ENCODE measurements around the gene LAMA3. TPM values are rescaled to one million over a fixed set of nuclear protein-coding genes. Genes with fewer than 3 reads are reported as not detected.
A peak's percentile ranks its signal among the peaks of the same experiment; 100 is the strongest.

LAMA3 gene
- total and polyA plus RNA-seq, 2 of the 13 experiments (the other 11 are each of a cell fraction or from before 2014, with no cell fraction given): 0.45 to 2.2 TPM

GRCh38 chr18:23859466-23860336, 170.4 kb downstream of the LAMA3 start (continued):
- no peak for TF ChIP-seq ATRX (CRISPR knock-in tag; IDR thresholded peaks at IDR 0.05; ENCODE audit: borderline replicate concordance)
- no peak for TF ChIP-seq SMAD3 (CRISPR knock-in tag; IDR thresholded peaks at IDR 0.05)
- TF ChIP-seq RFX3 (CRISPR knock-in tag; IDR thresholded peaks at IDR 0.05): no peak
- no peak for TF ChIP-seq KDM5B (CRISPR knock-in tag; IDR thresholded peaks at IDR 0.05; ENCODE audit: borderline replicate concordance)
- TF ChIP-seq ZNF75D (CRISPR knock-in tag; IDR thresholded peaks at IDR 0.05; ENCODE audit: borderline replicate concordance): no peak
- no peak for TF ChIP-seq ZNF737 (CRISPR knock-in tag; IDR thresholded peaks at IDR 0.05; ENCODE audit: borderline replicate concordance)
- no peak for TF ChIP-seq MAF1 (CRISPR knock-in tag; IDR thresholded peaks at IDR 0.05; ENCODE audit: borderline replicate concordance)
- no peak for TF ChIP-seq PHF21A (CRISPR knock-in tag; IDR thresholded peaks at IDR 0.05)
- no peak for TF ChIP-seq ZNF234 (CRISPR knock-in tag; conservative IDR thresholded peaks at IDR 0.05)
- TF ChIP-seq ZNF776 (CRISPR knock-in tag; IDR thresholded peaks at IDR 0.05): no peak
- no peak for TF ChIP-seq RARA (CRISPR knock-in tag; IDR thresholded peaks at IDR 0.05)
- no peak for TF ChIP-seq ZBTB42 (CRISPR knock-in tag; IDR thresholded peaks at IDR 0.05)
- no peak for TF ChIP-seq IRF2 (CRISPR knock-in tag; IDR thresholded peaks at IDR 0.05)
- no peak for TF ChIP-seq NCOA1 (CRISPR knock-in tag; IDR thresholded peaks at IDR 0.05)
- no peak for TF ChIP-seq ARHGAP35 (CRISPR knock-in tag; IDR thresholded peaks at IDR 0.05; ENCODE audit: borderline replicate concordance)
- TF ChIP-seq SMARCE1 (IDR thresholded peaks at IDR 0.05; ENCODE audit: borderline replicate concordance): no peak
- TF ChIP-seq SP5 (CRISPR knock-in tag; IDR thresholded peaks at IDR 0.05; ENCODE audit: borderline replicate concordance, low read depth): no peak
- TF ChIP-seq ZHX1 (CRISPR knock-in tag; IDR thresholded peaks at IDR 0.05; ENCODE audit: low read depth): no peak
- TF ChIP-seq ZNF614 (CRISPR knock-in tag; IDR thresholded peaks at IDR 0.05; ENCODE audit: borderline replicate concordance): peak; percentile 65; the same call in 1 of the 2 replicates
- TF ChIP-seq CHCHD3 (CRISPR knock-in tag; IDR thresholded peaks at IDR 0.05): no peak
- no peak for TF ChIP-seq ZNF224 (CRISPR knock-in tag; IDR thresholded peaks at IDR 0.05)
- no peak for TF ChIP-seq BRD4 (CRISPR knock-in tag; IDR thresholded peaks at IDR 0.05)
- no peak for TF ChIP-seq GABPB1 (CRISPR knock-in tag; IDR thresholded peaks at IDR 0.05)
- no peak for TF ChIP-seq ZNF142 (CRISPR knock-in tag; IDR thresholded peaks at IDR 0.05)
